NCI-H460 (cell line): ENCODE results near the gene GTF3C4. TPM values are rescaled to one million over a fixed set of nuclear protein-coding genes. Genes with fewer than 3 reads are reported as not detected.

ENCODE experiments used
- DNase-seq: peaks from one replicate; pipeline ENCODE4 v3.0.0-alpha.2; 2016; ENCODE audit warnings: low read depth; ENCODE audit errors: extremely low read depth
- polyA plus RNA-seq: library from polyadenylated mRNA; depleted of rRNA; stranded (reverse); fragments of >200 nt; gene quantifications from 2 replicates; pipeline ENCODE4 v1.2.3, GENCODE V29; 2014; cell fraction: nucleus; rRNA removed
- total RNA-seq: library from RNA; depleted of rRNA; stranded (reverse); fragments of >200 nt; shearing (Covaris generic); gene quantifications from 2 replicates; pipeline ENCODE4 v1.2.3, GENCODE V29; 2014; rRNA removed

GTF3C4 gene
- total RNA-seq: 18.3 and 20.0 TPM in 2 replicates
- polyA plus RNA-seq: 9.3 and 11.7 TPM in 2 replicates

GRCh38 chr9:132670457-132671391 is at the start of gene GTF3C4:
Gene GTF3C4 (plus strand): TSS chr9:132670464. CDS start chr9:132670599, 135 bp downstream.
- DNase-seq: no peak

- no peak for DNase-seq
Measured at GRCh38 chr9:132622159-132622558, 48.1 kb upstream of the GTF3C4 start.

- DNase-seq: no peak
Measured at GRCh38 chr9:132626285-132626684, 44.0 kb upstream of the GTF3C4 start.

DNA sequence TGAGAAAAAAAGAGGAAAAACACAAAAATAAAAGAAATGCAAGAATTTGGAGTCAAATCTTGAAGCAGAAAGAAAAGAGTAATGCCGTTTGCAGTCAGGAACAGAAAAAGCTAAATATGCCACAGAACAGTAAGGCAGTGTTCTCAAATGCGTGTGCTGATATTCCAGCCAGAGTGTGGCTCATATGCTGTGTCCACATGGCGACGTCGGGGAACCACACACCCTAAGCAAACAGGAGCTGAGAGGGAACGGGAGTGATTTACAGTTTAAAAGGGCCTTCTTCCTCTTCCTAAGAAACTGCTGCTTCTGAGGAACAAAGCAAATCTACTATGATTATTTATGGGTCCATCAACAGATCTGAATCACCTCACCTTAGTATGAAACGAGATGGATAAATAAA is 43.2 kb upstream of the GTF3C4 start:
- no peak for DNase-seq

- DNase-seq: no peak
Measured at GRCh38 chr9:132627594-132627993, 42.7 kb upstream of the GTF3C4 start.

GRCh38 chr9:132628746-132629145 is 41.5 kb upstream of the GTF3C4 start:
- DNase-seq: no peak

DNA sequence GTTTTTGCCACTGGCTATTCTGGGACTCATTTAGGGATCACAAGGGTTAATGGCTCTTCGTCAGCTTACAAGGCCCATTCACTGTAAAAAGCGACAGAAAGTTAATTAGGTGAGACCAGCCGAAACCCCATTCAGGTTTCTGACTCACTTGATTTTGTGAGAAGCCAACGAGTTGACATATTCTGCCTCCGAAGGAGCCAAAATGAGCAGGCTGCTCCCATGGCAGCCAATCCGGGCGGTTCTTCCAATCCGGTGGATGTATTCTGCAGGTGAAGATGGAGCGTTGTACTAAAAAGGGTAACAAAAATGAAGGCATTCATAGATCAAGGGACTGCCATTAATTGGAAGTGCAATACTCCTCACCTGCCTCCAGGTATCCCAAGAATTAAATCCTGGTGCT is 40.1 kb upstream of the GTF3C4 start:
- DNase-seq: no peak

DNA sequence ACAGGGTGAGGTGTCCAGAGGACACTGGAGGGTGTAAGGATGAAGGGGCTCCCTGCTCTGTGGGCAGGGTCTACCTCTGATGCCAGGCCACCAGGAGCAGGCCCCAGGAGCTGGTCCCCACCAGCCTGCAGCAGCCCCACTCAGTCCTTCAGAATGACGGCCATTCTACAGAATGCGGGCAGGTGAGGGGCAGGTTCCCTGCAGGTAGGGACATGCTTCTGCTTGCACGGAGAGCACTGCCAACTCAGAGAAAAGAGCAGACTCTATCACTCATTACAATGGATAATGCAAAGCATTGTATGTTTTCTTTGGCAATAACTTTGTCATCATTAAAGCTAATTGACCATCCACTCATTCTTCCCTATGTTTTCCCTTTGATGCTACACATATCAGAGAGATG is 39.5 kb upstream of the GTF3C4 start:
- no peak for DNase-seq

- DNase-seq: no peak
Measured at GRCh38 chr9:132631280-132631679, 39.0 kb upstream of the GTF3C4 start.

DNA sequence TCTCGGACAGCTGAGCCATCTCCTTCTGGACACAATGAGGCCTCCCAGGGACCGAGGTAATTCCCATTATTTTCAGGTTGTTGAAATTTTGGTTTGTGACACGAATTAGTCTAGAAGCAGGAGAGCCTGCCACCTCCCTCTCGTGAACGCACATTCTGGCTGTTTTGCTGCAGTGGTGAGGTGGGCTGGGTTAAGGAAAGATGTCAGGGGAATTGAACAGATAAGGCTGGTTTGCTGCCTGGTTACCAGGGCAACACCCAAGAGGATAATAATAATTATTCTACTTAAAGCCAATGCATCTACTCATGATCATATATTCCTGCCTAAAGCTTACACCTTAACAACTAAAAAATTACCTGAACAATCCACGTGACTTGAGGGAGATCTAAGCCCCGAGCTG is 38.6 kb upstream of the GTF3C4 start:
- no peak for DNase-seq

DNA sequence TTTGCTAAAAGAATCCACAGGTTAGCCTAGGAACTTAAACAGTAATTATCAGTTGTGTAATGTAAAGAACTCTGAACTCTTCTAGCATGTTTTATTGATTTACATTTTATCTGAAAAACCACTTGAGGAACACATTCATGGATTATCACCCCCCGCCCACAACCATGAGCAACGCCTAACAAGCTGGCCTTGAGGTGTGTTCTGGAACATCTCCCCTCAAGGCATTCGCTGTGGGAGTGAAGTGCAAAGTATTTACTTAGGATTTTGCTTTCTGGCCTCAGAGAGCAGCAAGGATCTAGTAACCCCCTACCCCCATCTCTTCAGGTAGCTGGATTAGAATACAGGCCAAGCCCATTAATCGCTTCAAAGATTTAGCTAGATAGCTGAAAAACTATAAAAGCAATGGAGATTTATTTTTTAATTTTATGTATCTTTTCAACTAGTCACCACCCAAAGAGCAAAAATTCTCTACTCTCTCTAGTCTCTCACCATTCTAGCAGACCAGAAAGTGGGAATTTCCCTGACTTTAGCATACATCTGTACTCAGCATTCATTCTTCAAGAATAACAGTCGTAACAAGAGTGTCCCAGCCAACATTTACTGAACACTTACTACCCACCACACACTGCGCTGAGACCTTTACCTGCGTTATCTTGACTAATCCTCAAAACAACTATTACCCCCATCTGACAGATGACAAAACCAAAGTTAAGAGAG is 37.7 kb upstream of the GTF3C4 start:
- no peak for DNase-seq

- no peak for DNase-seq
Measured at GRCh38 chr9:132634327-132634726, 35.9 kb upstream of the GTF3C4 start.

DNA sequence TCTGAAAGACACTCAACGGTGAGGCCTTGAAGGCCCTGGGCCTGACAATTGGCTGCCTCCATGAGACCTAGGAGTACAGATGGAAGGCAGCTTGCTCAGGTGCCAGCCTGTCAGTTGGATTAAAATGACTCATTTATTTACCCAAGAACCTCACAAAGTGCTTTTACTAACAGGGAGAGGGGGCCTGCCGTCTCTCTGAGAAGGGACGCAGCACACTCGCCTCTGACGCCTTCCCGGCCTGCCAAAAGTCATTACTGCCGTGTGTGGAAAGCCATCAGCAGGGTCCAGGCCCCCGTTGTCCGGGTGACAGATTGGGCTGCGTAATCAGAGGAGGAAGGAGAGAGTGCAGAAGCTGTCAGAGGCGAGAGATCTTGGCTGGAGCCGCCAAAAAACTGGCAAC is 32.9 kb upstream of the GTF3C4 start:
- no peak for DNase-seq

DNA sequence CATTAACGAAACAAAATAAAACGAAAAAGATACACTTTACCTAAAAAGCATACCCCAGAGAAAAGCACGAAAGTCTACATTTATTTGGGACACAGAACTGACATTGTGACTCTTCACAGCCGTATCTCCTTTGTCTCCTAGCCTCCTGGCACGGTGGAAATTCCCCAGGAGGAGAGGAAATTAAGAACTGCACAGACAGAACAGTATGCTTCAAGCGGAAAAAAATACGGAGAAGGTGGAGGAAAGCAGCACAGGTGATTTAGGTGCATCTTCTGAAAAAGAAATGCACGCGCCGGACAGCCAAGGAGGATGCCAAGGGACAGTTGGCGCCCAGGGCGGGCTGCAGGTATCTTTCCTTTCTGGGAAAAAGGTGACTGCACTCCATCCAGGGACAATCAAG is 32.5 kb upstream of the GTF3C4 start:
- no peak for DNase-seq

GRCh38 chr9:132638240-132638639 is 32.0 kb upstream of the GTF3C4 start:
- no peak for DNase-seq

GRCh38 chr9:132639322-132639721 is 30.9 kb upstream of the GTF3C4 start:
- DNase-seq: no peak

DNA sequence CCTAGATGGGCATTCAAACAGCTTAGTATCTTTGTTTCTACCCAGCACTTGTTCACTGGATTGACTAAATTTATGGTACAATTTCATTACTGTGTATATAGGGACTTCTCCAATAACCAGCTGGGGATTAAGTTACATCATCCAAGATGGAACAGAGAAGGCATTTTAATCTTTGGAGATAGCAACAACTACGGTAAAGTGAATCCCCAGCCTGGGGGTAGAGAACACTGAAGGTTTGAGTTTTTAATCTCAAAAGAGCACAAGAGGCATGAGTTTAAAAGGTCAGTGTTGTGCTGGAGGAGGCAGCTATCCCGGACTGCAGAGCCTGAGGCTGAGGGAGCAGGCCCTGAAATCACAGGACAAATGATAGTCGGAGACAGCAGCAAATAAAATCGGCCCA is 29.0 kb upstream of the GTF3C4 start:
- no peak for DNase-seq

DNA sequence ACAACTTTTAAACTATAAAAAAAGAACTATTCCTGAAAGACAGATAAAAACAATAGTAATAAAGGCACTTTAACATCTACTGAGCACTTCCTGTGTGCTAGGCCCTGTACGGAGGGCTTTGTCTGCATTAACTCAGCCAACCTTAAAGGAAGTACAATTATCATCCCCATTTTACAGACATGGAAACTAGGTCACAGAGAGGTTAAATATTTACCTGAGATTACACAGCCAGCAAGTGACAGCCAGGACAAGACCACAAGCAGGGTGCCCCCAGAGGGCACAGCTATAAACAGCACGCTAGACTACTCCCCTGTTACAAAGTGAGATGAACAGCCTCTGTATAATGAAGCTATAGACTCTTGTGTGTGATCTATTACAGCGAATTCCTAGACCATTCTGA is 26.0 kb upstream of the GTF3C4 start:
- DNase-seq: no peak

DNA sequence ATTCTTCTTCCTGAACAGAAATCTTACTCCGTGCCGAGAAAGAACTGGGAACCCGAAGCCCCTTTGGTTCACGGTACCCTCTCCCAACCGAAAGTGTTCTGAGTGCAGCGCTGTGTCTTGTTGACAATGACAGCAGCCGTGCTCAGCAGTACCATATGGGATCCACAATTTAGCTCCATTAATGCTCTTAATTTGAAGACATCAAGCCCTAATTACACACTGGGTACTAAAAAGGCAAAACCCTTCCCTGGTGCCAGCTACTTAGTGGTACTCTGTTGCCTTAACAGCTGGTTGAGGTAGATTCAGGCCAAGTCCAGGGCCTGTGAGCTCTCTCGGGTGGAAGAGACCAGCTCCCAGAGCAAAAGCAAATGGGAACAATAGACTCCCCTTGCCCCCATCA is 25.0 kb upstream of the GTF3C4 start:
- DNase-seq: no peak

GRCh38 chr9:132645711-132646110 is 24.6 kb upstream of the GTF3C4 start:
- no peak for DNase-seq

GRCh38 chr9:132646726-132647125 is 23.5 kb upstream of the GTF3C4 start:
- DNase-seq: no peak

DNA sequence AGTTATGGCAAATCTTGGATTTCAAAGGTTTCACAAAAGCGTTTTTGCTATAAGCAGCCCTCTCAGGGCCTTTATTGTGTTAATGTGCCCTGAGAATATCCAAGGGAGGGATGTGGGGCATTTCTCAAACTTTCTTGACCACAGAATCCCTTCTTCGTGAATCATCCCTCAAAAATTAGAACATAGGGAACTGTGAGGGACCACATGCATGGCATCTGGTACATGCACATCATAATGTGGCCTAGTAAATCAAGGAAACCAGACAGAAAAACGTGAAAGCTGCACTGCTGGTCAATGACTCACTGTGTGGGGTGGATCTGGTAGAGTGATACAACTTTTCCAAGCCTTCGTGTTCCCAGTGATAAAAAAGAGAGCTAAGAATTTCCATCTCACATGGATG is 22.9 kb upstream of the GTF3C4 start:
- DNase-seq: no peak
